HG03565 (cell line): ENCODE data around the gene FBXW7.

Experiments
- ATAC-seq: cut with Tn5 transposase; IDR thresholded peaks from one replicate; pipeline ENCODE4 v1.9.1; 2021; ENCODE audit warnings: mild to moderate bottlenecking, moderate library complexity; ENCODE audit not compliant: unreplicated experiment

FBXW7 gene

GRCh38 chr4:152296386-152296785, 239.5 kb downstream of the FBXW7 start:
- ATAC-seq: no peak

GRCh38 chr4:152294765-152295164, 241.1 kb downstream of the FBXW7 start:
- no peak for ATAC-seq

DNA sequence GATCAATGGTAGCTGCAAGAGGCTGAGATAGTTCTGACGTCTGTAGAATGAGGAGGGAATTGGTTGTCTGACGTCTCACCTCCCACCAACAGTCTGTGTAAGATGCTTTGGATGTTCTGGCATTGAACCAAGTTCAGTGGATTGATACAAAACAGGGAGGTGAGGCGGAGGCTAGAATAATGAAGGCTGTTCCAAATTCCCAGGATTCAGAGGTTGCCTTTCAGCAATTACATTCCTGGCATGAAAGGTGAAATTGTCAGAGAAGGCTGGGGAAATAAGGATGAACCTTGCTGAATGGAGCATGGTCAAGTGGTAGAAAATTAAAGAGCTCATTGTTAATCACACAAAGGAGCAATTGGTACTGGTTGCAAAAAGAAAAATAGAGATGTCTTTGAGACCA, 241.6 kb downstream of the FBXW7 start:
- ATAC-seq: no peak

- ATAC-seq: no peak
Measured at GRCh38 chr4:152293527-152293926, 242.4 kb downstream of the FBXW7 start.

GRCh38 chr4:152290366-152290921, 245.4 kb downstream of the FBXW7 start:
- no peak for ATAC-seq

GRCh38 chr4:152289941-152290340, 246.0 kb downstream of the FBXW7 start:
- no peak for ATAC-seq

DNA sequence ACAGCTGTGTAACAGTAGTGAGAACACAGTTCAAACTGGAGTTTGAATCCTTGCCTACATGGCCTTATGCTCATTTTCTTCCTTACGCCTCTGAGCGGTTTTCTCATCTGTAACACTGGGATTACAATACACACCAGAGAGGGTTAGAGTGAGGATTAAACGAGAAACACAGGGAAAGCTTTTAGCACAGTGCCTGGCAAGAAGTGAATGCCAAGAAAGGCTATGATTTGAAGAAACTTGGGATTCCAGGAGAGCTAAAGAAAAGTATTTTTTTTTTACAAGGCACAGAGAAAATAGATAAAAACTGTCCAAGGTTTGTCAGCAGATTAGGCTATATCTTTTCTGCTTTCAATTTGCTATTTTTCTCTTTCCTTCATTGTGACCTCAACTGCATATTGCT, 246.4 kb downstream of the FBXW7 start:
- ATAC-seq: no peak

DNA sequence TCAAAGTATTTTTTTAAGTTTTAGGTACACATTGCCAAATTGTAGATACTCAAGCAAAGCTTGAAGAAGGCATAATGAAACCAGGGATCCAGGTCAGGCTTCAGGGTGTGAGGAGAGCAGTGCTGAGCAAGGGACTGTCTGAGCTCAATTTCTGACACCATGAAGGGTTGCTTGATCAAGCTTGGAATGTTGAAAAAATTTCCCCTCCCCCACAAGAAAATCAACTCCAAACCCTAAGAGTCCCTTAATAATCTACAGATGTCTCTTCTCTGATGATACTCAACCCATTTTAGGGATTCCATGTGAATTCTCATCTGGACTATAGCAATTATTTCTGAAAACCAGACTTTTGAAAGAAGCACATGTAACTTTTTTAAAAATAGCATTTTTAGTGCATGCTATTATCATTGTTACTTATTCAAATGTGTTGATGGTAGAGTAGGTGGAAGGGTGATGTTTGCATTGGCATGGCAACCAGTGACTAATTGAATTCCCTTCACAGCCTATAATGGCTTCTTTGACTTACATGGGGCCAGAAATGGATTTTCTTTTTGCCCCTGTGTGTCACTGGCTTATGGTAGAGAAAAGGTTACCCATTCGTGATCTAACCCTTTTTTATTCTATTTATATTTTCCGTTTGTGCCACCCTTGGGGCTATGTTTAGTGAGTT, 252.0 kb downstream of the FBXW7 start:
- no peak for ATAC-seq

DNA sequence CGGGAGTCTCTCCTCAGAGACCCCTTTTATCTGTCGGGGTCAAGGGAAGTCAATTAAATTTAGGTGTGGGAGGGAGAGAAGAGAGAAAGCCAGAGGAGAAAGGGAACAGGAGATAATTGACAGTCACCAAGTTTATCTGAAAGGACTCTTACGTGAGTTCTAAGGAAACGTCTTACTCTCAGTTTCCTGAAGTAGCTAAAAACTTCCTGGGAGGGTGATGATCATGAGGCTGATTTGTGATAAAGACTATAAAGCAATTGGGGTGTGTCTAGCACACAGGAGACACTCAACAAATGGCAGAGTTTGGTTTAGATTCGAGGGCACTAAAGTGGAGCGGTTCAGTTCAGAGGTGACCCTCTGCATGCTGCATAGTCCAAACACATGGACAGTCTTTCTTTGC, 254.1 kb downstream of the FBXW7 start:
- ATAC-seq: no peak

GRCh38 chr4:152281211-152281610, 254.7 kb downstream of the FBXW7 start:
- no peak for ATAC-seq

GRCh38 chr4:152279234-152279566, 256.7 kb downstream of the FBXW7 start:
- no peak for ATAC-seq

DNA sequence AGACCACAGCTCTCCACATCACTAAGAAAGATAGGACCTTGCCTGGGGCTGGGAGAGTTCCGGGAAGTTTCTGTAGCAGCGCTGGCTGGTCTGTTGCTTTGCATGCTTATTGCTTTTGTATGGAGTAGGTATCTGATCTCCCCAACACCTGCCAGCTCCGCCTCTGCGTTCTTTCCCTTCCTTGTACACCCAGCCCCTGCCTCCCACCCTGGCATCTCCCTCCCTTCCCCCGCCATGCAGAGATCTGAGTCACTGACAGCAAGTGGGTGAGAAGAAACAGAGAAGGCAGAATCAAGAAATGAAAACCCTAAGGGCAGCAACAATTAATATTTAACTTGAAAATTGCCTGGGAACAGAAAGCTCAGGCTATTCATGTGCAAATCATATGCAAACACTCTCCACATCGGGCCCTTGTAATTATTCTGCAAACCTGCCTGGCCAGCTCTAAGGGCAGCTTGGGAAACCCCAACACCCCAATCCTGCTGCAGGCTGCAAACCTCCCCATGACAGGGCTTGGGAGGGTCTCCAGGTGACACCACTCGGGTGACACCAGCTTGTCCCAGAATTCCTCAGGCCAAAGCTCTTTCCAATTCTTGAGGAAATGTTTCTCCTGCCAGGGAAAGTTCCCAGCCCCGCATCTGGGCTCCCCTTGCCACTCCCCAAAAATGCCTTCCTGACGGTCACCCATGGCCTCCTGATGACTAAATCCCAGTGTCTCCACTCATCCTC, 257.2 kb downstream of the FBXW7 start:
- ATAC-seq: peak; percentile 47

DNA sequence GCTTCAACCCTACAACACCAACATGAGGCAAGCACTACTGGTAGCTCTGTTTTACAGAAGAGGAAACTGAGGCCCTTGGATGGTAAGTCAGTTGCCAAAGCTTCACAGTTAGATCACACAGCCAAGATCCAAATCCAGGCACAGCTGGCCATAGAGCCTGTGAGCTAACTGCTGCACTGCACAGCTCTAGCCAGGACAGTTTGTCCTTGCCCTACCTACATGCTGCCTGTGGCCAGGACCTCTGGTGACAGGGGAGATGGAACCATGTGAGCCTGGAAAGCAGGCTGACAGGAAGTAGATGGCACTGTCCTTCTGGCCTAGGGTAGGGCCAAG, 257.8 kb downstream of the FBXW7 start:
- ATAC-seq: peak; percentile 20

- no peak for ATAC-seq
Measured at GRCh38 chr4:152277333-152277732, 258.6 kb downstream of the FBXW7 start.

DNA sequence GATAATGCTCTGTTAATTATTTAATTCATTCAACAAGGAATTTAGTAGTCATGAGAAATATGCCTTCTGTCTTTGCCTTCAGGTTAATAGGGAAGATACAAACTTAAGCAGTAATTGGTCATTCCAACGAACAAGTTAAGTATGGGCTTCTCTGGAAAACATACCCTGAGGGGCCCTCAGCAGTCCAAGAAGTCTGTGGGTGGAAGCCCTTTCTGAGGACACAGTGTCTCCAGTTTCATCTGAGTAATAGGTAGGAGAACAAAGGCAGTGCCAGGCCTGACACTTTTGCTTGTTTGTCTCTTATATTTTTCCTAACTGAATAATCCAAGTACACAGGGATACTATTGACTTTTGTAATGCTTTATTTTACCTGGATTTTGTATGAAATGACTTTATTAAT, 262.5 kb downstream of the FBXW7 start:
- ATAC-seq: no peak
